Heart left ventricle (tissue), 13 donors: ENCODE results near the gene HCN3.

ENCODE experiments used
- POLR2A ChIP-seq, 2 donors: fragments of 450-650 bp; IDR thresholded peaks; one replicate each; pipeline ENCODE4 v1.6.1; 2017; ENCODE audit warnings: antibody characterized with exemption in 2 of 2, mild to moderate bottlenecking in 2 of 2, moderate library complexity in 2 of 2
- TF ChIP-seq, protein P1 (sequence below), 12 donors: fragments of 200-600 bp; sonication (generic) in 4 of 12; IDR thresholded peaks; one replicate each; pipeline versions ENCODE4 v1.5.0 to v1.8.0; 2018 to 2022; ENCODE audit warnings: antibody characterized with exemption in 12 of 12, mild to moderate bottlenecking in 5 of 12
- donor health status: ischemic (EF 13 %, LVEDD 7.1; RV severe dilation, severe dysfunction).
- donor health status: DM: no; HTN: yes; CAD: no.
- donor health status: DM: no; HTN: no; CAD: no.
- donor health status: ischemic (EF 25% LVEDD 6.9; RV normal size, moderate dysfunction).
- donor health status: ischemic (EF 25% LVEDD 5.7; RV mildly dilated, moderate dysfunction).
- donor health status: ischemic (EF 35%, LVEDD 5.7; RV mildly dilated, moderate dysfunction).
- donor health status: nonischemic (EF 11% LVEDD 7.7; RV severe dilation, severe dysfunction).
- donor health status: DM: yes; HTN: yes; CAD: no.
- donor health status: PGD.
- donor health status: ischemic (EF 29% LVEDD 5.4; RV normal size, mild dysfunction).
- donor health status: nonischemic (EF 23%, LVEDD 6.1; RV moderate dilation, normal function).

GRCh38 chr1:155313261-155313660, 36.0 kb downstream of the HCN3 start:
- TF ChIP-seq, protein P1, sequence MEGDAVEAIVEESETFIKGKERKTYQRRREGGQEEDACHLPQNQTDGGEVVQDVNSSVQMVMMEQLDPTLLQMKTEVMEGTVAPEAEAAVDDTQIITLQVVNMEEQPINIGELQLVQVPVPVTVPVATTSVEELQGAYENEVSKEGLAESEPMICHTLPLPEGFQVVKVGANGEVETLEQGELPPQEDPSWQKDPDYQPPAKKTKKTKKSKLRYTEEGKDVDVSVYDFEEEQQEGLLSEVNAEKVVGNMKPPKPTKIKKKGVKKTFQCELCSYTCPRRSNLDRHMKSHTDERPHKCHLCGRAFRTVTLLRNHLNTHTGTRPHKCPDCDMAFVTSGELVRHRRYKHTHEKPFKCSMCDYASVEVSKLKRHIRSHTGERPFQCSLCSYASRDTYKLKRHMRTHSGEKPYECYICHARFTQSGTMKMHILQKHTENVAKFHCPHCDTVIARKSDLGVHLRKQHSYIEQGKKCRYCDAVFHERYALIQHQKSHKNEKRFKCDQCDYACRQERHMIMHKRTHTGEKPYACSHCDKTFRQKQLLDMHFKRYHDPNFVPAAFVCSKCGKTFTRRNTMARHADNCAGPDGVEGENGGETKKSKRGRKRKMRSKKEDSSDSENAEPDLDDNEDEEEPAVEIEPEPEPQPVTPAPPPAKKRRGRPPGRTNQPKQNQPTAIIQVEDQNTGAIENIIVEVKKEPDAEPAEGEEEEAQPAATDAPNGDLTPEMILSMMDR (IDR thresholded peaks at IDR 0.05) = no peak
- no peak for TF ChIP-seq POLR2A (IDR thresholded peaks at IDR 0.05)
